Activated effector memory CD4-positive, alpha-beta T cell treated with Interleukin-2 at 50 U/mL for 16 hours (primary cell): ENCODE data around the gene USP48.

Source experiments
- DNase-seq: peaks from one replicate; pipeline ENCODE4 v3.0.0-alpha.2; 2020

USP48 gene

DNA sequence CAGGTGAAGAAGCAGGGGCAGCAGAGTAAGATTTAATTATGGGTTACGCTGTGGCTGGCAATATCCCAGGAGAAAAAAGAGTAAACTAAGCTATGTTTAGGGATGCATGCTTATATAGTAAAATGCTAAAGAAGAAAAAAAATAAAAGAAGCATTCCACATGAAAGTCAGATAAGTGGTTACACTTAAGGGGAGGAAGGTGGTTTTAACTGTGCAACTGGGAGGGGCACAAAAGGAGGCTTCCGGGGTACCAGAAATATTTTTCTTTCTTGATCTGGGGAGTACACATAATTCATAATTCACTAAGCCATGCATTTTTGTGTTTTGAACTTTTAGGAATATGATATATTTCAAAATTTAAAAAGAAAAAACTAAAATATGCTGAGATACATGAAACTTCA lies 39.5 kb downstream of the USP48 start:
- DNase-seq = no peak

DNA sequence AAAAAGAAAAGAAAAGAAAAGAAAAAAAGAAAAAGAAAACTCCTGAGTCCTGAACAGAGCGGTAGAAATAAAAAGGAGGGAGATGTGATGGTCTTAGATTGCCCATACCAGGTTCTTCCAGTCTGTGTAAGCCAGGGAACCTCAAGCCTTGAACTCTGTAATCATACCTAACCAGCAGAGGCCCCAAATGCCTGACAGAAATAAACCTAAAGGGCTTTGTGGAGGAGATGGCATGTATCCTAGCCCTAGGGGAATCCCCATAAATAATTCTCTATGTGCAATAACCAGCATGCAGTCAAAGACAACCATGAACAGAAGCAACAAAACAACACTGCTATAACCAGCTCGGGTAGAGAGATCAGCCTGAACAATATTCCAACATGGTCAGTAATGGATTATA lies 40.4 kb downstream of the USP48 start:
- no peak for DNase-seq

DNA sequence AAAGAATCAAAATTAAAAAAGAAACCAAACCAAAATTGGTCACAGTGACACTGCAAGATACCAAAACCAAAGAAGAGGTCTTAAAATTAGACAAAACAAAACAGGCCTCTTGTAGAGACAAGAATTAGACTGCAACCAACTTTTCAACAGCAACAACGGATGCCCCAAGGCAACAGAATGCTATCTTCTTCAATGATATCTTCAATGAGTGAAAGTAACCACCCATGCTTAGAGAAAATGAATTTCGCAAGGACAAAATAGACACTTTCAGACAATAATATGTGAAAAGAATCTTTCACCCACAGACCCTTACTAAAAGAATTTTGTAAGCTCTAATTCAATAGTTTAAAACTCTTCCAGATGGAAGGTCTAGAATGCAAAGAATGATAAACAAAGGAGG lies 41.7 kb downstream of the USP48 start:
- DNase-seq = no peak

DNA sequence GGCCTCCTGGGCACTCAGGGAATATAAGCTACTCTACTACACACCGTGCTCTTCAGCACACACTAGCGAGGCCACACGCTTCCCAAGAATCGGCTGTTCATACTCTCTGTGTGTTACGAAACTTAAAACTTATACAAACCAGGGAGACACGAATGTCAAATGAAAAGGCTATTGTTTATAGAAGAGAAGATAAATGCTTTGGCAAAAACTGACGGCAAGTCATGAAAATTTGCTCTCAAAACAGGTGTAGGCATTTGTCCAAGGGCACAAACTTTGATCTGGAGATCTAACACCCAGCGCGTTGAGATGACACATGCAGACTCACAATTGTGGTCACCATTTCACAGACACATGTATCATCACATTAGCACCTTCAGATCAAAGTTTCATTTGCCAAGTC lies 46.1 kb downstream of the USP48 start:
- no peak for DNase-seq

DNA sequence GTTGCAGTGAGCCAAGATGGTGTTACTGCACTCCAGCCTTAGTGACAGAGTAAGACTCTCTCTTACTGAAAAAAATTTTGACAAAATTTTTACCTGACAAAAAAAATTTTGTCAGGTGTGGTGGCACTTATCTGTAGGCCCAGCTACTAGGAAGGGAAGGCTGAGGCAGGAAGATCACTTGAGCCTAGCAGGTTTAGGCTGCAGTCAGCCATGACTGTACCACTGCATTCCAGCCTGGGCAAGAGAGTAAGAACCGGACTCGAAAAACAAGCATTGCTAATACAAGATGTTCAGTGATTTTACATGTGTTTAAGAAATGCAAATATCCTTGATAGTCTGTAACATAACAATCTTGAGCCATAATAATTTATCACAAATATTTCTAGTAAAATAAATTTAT lies 46.9 kb downstream of the USP48 start:
- DNase-seq = no peak

DNA sequence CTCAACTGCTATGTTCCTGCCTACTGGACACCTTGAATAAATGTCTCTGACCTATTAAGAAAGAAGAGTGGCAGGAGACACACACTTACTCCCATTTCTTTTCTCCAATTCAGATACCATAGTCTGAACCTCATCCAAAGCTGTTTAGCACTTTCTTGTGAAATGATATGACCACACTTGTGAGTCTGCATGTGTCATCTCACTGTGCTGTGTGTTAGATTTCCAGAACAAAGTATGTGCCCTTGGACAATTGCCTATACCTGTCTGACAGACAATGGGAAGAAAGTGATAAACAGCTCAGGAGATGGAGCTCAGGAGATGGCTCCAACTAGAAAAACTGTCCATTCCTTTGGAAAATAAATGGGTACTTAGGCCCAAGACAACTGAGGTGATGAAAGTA lies 48.4 kb downstream of the USP48 start:
- no peak for DNase-seq

DNA sequence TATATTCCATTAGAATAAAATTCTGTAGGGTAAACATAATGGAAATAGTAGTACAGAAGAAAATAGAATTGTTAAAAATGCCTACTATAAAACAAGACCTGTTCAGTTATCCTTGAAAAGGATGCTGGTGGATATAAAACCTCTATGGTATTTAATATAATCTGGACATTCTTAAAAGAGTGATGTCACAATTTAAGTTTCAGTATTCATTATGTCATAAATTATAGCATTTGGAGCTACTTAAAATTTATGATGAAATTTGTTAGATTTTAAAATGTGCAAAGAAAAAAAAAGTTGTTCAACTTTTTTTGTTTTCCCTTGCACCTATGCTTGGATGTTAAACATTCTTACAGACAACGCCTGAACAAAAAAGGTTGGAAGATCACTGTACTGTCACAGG lies 50.3 kb downstream of the USP48 start:
- no peak for DNase-seq

DNA sequence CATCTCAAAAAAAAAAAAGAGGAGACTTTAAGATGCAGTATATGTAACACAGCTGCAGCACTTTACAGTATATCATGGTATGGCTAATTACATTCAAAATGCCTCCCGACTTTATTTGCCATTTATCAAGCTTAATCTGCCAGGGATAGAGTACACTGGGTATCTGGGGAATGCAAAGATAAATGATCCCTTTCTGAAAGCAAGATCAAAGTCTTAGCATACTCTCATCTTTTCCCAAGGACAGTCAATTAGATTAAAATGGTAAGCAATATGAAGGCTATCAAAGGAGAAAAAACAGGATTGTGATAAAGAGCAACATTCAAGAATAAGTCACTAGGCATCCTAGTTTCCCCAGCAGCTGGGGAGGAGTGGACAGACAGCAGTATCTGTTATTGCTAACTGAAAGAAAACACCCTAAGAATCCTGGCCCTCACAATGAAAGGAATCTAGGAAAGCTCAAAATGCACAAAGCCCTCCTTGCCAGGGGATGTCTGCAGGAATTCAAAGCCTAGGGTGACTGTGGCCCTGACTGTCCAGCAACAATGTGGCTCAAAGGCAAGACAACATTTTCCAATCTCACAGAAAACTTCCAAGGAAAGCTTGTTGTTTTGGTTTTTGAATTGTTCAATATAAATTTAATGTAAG lies 57.1 kb downstream of the USP48 start:
- DNase-seq = no peak

DNA sequence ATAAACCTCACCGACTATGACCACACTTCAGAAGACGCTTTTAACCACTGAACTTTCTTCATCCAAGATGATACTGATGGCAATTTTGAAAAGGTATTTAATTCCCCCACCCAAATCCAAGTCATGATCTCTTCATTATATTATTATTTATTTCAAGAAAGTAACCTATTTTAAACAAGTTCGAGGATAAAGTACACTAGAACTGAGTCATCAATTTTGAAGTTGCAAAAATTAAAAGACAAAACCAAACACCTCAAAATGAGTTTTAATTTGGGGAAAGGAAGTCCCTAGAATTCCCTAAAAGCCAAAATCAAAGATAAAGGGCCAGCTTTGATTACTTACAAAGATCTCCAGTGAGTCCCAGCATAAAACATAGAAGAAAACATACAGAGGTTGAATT lies 58.4 kb downstream of the USP48 start:
- DNase-seq = no peak

DNA sequence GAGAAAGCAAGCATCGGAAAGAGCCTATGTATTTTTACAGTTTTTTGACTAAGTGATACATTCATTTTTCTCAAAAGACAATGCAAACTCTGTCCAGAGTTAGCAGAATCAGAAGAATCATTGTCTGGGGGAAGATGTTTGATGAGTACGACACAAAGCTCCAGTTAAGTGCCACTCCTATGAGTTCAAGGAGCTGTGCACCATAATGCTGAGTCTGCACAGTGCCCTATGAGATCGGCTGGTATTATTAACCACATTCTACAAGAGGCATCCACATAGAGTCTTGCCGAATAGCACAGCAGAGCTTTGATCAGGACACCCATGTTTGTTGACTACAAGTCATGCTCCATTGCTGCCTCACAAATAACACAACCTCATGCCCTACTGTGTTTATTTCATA lies 58.9 kb downstream of the USP48 start:
- DNase-seq = no peak

DNA sequence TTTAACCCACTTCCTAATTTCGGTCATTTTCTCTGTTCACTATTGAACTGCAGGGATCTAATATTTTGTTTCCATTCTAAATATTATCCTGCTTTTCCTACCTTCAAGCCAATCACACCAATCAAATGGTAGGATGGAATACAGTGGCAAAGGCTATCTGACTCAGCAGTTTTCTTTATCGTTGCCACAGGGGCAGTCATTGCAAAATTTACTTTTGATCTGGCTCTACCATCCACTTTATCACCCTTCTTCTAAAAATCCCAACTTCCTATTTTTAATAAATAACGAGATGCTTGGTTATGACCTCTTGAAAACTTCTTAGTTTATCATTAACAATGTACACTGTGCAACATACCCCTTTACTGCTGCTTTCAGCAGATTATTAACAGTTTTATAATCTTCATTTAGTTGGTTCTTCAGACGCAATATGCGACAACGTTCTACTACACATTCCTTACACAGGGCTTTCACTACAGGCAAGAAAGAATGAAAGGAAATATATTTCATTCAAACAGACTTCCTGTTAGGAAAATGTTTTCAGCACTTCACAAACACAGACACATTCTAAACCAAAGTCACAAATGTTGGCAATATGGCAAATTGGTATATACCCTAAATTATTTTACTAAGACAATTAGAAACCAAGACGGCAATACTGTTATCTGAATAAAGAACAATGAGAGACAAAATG lies 61.5 kb downstream of the USP48 start:
- no peak for DNase-seq

DNA sequence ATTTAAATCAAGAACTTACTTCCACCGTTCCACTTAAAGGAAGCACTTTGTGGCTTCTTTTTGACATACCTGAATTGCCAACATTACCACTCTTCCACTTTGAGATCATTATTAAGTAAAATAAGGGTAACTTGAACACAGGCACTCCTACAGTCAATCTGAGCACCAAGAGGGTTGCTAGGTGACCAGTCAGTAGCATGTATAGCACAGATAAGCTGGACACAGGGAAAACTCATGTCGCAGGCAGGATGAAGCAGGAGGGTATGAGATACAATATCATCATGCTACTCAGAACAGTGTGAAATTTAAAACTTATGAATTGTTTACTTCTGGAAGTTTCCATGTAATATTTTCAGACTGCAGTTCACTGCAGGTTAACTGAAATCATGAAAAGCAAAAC lies 66.8 kb downstream of the USP48 start:
- no peak for DNase-seq

DNA sequence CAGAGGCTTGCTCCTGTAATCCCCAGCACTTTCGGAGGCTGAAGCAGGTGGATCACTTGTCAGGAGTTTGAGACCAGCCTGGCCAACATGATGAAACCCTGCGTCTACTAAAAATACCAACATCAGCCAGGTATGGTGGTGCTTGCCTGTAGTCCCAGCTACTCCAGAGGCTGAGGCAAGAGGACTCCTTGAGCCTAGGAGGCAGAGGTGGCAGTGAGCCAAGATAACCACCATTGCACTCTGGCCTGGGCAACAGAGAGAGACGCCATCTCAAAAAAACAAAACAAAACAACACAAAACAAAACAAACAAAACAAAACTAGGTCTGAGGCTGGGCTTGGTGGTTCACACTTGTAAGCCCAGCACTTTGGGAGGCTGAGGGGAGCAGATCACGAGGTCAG lies 75.1 kb downstream of the USP48 start:
- no peak for DNase-seq

DNA sequence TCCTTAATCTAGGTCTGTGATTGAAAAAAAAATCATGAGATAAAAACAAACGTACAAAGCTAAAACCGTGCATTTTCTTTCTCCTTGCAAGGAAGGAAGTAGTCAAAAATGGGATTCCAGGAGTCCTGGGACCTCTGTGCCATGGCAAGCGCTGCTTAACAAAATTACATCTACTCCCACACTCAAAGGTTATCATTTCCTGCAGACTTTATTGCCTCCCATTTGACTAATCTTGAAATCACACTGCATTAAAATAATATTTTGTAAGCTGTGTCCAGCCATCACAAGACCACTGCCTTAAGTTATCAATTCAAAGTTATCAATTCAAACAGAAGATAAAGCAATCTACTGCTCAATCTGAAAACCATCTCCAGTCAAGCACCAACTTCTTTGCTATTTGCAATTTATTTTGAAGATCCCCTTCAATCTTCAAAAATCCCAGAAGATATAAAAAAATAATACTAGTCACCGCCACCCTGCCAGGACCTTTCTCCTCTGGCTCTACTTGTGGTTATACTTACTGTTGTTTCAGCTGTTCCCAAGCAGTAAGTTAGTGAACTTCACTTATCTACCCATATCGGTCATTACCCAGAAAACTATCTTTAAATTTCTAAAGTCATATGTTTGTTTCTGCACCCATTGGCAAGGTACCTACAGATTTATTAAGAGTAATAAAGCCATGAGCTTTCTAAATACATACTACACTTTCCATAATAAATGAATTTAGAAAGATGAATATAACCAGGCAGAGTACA lies 75.7 kb downstream of the USP48 start:
- no peak for DNase-seq

DNA sequence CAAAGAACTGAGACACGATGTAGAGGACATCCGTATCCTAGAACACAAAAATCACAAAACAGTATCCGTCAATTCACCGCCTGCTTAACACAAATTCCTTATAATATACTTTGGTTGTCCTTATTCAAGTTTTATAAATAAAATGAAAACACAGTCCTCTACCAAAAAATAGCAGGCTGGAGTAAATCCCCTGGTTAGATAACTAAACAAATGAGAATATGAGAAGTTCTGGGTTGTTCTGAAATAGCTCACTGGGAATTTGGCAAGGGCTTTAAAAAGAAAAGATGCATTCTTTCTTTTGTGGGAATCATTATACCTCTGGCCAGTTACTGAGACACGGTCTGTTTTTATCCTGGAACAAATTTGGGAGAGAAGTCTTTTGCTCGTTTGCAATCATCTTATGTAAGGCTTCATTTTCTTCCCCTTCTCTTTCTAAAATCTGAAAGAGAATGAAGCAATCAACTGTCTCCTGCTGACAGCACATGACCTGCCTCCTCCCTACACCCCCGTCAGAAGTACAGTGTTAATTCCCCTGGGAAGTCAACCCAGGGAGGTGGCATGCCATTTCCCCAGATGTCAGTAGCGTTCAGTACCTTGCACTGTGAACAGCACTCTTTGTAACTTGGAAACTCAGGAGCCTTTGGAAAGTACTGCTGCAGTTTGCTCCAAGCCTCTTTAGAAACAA lies 76.7 kb downstream of the USP48 start:
- DNase-seq = no peak

DNA sequence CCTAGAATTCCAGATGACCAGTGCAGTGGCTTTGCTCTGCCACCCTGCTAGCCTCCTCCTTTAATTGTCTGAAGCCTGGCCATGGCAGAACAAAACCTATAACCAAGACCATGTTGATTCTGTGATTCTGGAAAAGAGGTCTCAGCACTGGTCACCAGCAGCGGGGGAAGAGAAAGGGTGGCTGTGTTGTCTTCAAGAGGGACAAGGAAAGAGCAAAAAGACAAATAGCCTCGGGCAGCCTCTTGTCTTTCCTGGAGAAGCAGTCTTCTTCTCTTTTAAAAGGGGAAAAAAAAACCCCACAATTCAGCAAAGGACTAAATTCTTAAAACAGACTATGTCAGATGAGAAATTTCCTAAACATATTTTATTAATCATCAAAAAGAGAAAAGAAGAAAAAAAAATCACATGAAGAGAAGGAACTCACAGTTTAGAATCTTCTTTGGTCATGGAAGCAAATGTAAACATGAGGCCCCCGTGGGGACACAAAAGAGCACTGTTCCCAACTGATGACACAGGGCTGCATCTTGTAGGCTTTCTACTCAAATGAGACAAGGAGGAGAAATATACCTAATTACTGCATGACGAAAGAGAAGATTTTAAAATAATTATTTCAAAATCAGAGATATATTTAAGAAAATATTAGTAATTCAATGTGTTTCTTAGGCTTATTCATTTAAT lies 77.5 kb downstream of the USP48 start:
- DNase-seq = no peak

DNA sequence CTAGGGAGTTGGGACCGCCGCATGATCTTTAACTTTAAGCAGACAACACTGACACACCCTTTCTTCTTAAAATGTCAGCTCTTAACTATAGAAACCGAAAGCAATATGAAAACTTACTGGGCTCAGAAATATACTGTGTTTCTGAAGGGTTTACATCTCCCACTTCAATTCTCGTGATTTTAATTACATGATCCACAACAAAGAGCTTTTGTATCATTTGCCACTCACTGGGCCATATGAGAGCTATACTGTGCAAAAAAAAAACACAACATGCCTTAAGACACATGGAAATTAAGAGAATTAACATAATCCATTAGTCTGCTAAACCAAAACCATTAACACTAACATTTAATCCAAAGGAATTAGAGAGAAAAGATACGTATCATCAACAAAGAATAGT lies 78.8 kb downstream of the USP48 start:
- DNase-seq = no peak

DNA sequence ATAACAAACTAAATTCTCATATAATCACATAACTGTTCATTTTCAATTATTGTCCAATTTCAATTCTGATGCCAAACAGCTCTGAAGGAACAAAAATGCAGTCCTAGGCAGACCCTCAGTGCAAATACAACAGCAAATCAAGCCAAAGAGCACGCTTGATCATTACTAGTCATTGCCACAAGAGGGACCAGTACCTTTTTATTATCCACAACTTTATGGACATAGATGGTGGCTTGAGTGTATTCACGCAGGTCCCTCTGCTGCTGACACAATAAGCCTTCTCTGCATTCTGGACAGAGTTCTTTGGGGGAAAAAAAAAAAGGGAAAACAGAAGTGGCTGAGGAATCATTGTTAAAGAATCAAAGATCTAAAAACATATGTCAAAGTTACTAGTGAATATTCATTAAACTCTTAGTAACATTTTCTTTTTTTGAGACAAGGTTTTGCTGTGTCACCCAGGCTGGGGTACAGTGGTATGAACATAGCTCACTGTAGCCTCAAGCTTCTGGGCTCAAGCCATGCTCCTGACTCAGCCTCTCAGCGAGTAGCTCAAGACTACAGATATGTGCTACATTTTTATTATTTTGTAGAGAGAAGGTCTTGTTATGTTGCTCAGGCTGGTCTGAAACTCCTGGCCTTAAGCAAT lies 79.5 kb downstream of the USP48 start:
- DNase-seq = no peak

DNA sequence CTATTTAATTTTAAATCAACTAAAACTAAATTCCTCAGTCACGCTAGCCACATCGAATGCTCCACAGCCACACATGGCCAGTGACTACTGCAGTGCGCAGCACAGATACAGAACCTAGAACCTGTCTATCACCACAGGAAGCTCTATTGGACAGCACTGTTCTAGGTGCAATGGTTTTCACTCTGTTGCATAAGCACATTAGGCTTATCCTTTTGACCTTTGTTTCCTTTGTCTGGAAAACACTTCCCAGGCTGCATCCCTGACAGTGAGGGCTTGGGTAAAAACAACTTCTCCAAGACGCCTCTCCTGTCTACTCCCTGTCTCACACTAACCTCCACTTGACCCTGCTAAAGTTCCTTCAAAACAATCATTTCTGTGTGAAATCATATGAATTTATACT lies 80.2 kb downstream of the USP48 start:
- DNase-seq = no peak

DNA sequence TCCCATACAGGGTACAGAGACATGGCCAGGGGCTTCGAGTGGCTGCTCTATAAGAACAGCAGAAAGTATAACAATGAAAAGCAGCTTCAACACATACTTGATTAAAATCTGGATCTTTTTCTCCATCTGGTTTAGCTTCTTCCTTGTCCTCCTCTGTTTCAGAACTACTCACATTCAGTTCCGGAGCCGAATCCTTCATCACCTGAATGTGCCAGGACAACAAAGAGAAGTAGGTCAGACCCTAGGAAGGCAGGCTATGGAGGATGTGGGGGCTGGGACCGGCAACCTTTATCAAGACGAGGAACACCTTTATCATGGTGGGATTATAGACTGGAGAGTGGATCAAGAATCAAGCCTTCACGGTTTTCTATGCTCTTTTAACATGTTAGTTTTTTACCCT lies 81.5 kb downstream of the USP48 start:
- no peak for DNase-seq

DNA sequence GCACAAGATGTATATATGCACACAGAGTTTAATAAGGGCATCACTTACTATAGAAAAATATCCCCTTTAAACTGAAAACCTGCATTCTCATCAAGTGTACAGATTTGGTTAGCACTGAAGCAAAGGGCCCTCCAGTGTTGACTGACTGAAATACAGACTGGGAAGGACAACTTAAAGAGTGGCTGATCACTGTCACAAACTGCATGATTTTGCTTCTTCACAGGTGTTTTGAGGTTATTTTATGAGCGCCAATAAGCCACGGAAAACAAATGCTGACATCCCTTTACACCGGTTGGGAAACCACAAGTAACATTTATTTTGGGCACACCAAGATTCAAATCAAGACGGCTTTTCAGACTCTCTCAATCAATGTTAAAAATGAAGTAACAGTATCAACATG lies 82.9 kb downstream of the USP48 start:
- DNase-seq = no peak

DNA sequence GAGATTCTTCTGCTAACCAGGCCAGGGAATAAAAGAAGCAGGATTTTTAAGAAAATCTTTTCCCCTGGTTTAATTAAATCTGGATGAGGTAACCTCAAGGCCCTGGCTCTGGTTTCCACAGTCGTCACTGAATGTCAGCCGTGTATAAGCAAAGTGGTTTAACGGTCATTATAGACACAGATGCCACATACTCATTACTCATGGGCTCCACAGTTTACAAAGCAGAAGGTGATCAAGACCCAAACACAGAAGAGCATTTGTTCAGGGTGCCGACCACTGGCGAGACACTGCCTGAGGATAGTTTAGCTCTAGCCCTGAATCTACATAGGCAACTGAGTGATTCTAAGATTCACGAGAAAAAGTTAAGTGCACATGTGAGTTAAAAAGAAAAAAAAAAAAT lies 86.0 kb downstream of the USP48 start:
- DNase-seq = no peak

DNA sequence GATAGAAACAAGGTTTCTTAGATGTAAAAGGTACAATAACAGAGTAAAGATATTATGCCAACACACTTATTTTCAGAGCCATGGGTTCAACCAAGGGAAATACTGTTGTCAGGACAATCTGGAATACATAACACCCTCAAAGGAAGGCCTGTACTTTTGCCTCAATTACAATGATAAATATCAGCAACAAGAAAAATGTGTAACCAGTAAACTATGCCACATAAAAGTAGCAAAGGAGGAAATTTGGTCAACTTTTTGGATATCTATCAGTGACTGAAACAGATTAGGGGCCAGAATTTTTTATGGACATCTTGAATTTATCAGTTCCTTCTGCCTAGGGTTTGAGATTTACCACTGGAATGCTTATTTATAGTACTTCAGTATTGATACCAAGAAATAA lies 89.2 kb downstream of the USP48 start:
- no peak for DNase-seq
